Measurements from ENCODE around the gene AHCYL2. TPM values are rescaled to one million over a fixed set of nuclear protein-coding genes. Genes with fewer than 3 reads are reported as not detected.

The AHCYL2 gene
- total RNA-seq, result 6.0 and 7.8 TPM in 2 replicates

DNA sequence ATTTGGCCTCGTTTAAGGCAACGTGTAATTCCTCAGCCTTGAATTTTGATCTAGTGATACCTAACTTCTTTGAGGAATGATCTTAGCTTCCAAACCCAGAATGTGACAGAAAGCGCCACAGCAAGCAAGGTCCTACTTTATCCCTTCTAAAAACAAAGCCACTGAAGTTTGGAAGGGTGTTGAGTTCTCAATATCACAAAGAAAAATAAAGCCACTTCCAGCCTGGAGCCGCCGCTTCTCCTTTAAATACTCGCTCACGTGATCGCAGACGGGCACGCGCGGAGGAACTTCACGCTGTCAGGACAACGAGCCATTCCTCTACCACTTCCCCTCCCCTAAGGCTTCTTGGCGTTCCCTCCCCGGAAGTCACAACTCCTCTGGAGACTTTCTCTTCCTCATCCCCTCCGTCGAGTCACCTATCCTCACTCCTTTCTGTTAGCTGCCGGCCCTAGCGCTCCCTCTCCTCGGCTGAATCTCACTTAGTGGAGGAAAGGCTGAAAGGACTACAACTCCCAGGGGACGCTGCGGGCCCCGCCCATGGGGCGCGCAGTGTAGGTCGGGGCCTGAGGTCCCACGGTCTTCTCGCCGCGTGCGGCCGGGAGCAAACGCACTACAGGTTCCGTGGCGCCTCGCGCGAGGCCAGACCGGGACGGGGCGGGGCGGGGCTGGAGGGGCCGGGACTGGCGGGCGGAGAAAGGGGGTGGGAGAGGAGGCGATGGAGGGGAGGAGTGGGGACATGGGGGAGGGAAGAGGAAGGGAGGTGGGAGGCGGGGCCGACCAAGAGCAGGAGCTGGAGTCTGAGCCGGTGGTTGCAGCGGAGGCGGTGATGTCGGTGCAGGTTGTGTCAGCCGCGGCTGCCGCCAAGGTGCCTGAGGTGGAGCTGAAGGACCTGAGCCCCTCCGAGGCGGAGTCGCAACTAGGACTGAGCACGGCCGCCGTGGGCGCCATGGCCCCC is at the start of gene AHCYL2:
Gene AHCYL2 (plus strand): TSS at position 780 of the 955 bp plus-strand sequence.

DNA sequence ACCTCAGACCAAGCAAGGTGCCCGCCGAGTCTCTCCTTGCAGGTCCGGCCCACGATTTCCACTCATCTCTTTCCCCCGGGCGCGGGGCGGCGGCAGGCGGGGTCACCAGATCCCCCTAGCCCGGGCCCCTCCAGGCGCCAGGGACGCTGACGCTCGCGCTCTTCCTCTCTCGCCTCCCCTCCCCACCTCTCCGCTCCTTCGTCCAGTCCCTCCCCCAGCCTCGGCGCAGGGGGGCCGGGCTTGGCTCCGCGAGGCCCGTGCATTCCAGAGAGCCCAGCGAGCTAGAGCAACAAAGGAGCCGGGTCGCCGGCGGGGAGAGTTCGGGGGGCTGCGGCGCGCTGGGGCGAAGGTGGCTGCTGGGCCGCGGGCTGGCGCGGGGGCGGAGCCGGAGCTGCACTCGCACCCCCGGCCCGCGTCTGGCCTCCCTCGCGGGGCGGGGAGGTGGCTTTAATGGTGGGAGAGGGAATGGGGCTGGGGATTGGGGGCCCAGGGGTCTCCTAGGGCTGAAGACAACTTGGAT is 36.4 kb upstream of the AHCYL2 start, which contains the start of gene SMO:
Gene SMO (plus strand): TSS at position 262 of the 520 bp plus-strand sequence. CDS start 519 bp downstream, outside the sequence.

DNA sequence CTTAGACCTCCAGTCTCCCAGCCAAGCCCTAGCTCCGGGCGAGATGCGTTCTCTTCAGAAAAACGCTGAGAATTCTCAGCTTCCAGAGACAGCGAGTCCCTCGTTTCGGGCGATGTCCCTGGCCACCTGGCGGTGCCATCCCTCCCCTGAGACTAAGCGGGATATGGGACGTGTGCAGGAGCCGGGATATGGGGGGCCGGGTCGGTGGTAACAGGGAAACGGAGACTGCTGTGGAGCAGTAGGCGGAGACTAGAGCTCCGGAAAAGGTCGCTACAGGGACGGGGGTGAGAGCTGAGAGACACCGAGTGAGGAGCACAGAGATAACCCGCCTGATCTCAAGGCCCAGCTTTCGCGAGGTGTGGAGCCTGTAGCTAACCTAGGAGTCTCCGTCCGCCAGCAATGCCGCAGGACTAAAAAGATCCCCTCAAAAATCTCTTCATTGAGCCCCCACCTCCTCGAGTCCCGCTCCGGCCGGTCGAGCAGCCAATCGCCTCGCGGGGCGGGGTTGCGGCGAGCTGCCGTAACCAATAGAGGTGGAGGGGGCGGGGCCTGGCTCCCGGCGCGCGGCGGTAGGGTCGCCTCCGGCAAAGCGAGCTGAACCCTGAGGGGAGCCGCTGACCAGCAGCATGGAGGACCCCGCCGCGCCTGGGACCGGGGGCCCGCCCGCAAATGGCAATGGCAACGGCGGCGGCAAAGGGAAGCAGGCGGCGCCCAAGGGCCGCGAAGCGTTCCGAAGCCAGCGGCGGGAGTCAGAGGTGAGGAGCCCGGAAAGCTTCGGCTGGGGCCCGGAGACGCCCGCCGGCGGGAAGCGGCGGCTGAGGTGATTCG is 209.2 kb downstream of the AHCYL2 start, which contains the start of gene STRIP2:
Gene STRIP2 (plus strand): TSS at position 586 of the 828 bp plus-strand sequence. CDS start 41 bp downstream, at position 627.

Other genes with a start within 250 kb of the AHCYL2 start
- 40.0 and 52.3 TPM in 2 replicates for gene TNPO3, start 169.9 kb upstream of the AHCYL2 start, total RNA-seq
- gene TSPAN33, start 80.3 kb upstream of the AHCYL2 start, total RNA-seq, result 0.11 TPM in 1 of 2 replicates, not detected in the other
- 1.5 and 2.1 TPM in 2 replicates for gene SMO, start 36.4 kb upstream of the AHCYL2 start, total RNA-seq
- 2.4 and 2.5 TPM in 2 replicates for gene STRIP2, start 209.4 kb downstream of the AHCYL2 start, total RNA-seq